HG03342 (cell line): ENCODE results near the gene SUPT7L.

Experiments used
- ATAC-seq: cut with Tn5 transposase; IDR thresholded peaks from one replicate; pipeline ENCODE4 v1.9.1; 2021; ENCODE audit warnings: mild to moderate bottlenecking, moderate library complexity; ENCODE audit not compliant: unreplicated experiment

The SUPT7L gene

GRCh38 chr2:27663285-27664153 is at the start of gene SUPT7L, which contains the start of gene SLC4A1AP:
Gene SUPT7L, minus strand, starts transcription at chr2:27663614. Its CDS starts 1,422 bp downstream, at chr2:27662192.
Gene SLC4A1AP, plus strand, starts transcription at chr2:27663889. Its CDS starts 26 bp downstream, at chr2:27663915.
- peak; percentile 74 for ATAC-seq

- ATAC-seq = no peak
Measured at GRCh38 chr2:27713201-27713600, 49.8 kb upstream of the SUPT7L start.

GRCh38 chr2:27712522-27712921 is 49.1 kb upstream of the SUPT7L start:
- ATAC-seq = no peak

GRCh38 chr2:27711804-27712203 is 48.4 kb upstream of the SUPT7L start:
- ATAC-seq = no peak

- no peak for ATAC-seq
Measured at GRCh38 chr2:27710640-27711430, 47.4 kb upstream of the SUPT7L start.

- no peak for ATAC-seq
Measured at GRCh38 chr2:27709960-27710575, 46.7 kb upstream of the SUPT7L start.

GRCh38 chr2:27709326-27709725 is 45.9 kb upstream of the SUPT7L start:
- no peak for ATAC-seq

- ATAC-seq = no peak
Measured at GRCh38 chr2:27708666-27709065, 45.3 kb upstream of the SUPT7L start.

- ATAC-seq = no peak
Measured at GRCh38 chr2:27708257-27708654, 44.8 kb upstream of the SUPT7L start.

GRCh38 chr2:27707462-27708256 is 44.2 kb upstream of the SUPT7L start:
- no peak for ATAC-seq

GRCh38 chr2:27705851-27706622 is 42.6 kb upstream of the SUPT7L start:
- ATAC-seq = no peak

- ATAC-seq = no peak
Measured at GRCh38 chr2:27704342-27704876, 41.0 kb upstream of the SUPT7L start.

GRCh38 chr2:27703638-27704341 is 40.4 kb upstream of the SUPT7L start:
- peak; percentile 69 for ATAC-seq

GRCh38 chr2:27702302-27702701 is 38.9 kb upstream of the SUPT7L start:
- ATAC-seq = no peak

- no peak for ATAC-seq
Measured at GRCh38 chr2:27701676-27702075, 38.3 kb upstream of the SUPT7L start.

- ATAC-seq = no peak
Measured at GRCh38 chr2:27697660-27698059, 34.2 kb upstream of the SUPT7L start.

GRCh38 chr2:27690052-27690451 is 26.6 kb upstream of the SUPT7L start:
- ATAC-seq = no peak

- ATAC-seq = no peak
Measured at GRCh38 chr2:27689424-27689823, 26.0 kb upstream of the SUPT7L start.

- no peak for ATAC-seq
Measured at GRCh38 chr2:27687232-27687631, 23.8 kb upstream of the SUPT7L start.
